SKM-1 treated with dmso at 0.1 percent for 144 hours (cell line): Measurements from ENCODE around the gene ZNF423.

Experiments
- DNase-seq: peaks from one replicate; lab custom pipeline; 2025; ENCODE audit not compliant: unreplicated experiment; lab: John Stamatoyannopoulos, UW

Gene ZNF423

DNA sequence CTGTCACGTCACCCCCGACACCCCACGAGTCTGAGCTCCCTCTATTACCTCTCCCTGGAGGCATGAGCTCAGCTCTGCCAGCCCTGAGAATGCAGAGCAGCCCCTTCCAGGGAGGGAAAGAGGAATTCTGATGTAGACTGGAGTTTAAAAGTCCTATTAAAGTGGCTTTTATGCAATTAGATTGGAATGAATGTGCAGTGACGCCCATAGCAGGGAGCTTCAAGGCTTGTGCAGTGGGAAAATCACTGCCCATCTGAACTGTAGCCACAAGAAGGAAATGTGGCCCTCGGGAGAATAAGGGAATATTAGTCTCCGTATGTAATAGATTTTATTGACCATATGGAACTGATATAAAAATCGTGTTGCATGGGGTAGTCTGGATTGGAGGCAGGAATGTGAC is 66.9 kb downstream of the ZNF423 start:
- no peak for DNase-seq

DNA sequence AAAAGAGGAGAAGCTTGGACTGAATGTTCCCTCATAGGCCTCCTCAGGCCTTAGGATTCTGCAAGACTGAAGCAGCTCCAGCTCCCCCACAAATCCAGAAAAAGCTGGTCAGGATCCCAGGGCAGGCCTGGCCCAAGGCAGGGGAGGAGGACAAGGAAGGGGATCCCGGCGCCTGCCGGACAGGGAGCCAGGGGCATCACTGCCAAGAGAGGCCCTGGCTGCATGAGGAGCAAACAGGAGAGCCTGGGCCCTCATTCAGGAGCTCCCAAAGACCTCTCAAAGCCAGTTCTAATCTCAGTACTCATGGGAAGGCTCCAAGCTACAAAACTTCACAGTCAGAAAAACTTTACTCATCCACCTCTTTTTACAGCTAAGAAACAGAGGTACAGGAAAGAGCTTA is 67.3 kb downstream of the ZNF423 start:
- no peak for DNase-seq

GRCh38 chr16:49786926-49787557 is 68.9 kb downstream of the ZNF423 start:
- DNase-seq: no peak

GRCh38 chr16:49785970-49786369 is 69.9 kb downstream of the ZNF423 start:
- DNase-seq: no peak

- no peak for DNase-seq
Observed at GRCh38 chr16:49782405-49782804, 73.5 kb downstream of the ZNF423 start.

- DNase-seq: no peak
Observed at GRCh38 chr16:49781401-49781800, 74.5 kb downstream of the ZNF423 start.

DNA sequence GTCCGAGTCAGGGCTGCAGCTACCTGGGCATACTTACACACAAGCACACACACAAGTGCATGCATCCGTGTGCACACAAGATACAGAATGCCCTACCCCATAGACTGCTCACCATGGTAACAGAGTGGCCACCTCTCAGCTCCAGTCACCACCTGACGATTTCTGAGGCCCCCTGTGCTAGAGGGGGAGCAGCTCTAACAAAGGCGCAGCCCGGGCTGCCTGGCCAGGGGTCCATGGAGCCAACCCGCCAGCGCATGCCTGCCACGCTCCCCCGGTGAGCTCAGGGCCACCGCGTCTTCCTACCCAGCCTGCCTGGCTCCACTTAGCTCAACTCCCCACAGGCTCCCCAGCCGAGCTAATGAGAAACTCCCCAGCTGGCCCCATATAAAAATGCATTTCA is 75.5 kb downstream of the ZNF423 start:
- no peak for DNase-seq

DNA sequence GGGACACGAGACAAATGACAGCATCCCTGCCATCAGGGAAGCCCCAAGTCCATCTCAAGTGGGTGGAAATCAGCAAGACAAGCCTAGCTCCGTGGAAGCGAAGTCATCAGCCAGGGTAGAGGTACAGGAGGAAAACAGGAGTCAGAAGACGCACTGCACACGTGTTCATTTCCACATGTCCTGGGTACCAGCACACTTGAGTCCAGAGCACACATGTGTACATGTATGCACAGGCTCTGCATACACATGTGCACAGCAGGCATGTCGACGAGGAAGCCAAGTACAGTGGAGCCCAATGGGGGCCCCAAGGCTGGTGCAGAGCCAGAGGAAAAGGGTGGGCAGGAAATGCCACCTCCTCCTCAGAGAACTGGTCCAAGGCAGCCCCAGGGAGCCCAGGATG is 75.9 kb downstream of the ZNF423 start:
- DNase-seq: no peak

DNA sequence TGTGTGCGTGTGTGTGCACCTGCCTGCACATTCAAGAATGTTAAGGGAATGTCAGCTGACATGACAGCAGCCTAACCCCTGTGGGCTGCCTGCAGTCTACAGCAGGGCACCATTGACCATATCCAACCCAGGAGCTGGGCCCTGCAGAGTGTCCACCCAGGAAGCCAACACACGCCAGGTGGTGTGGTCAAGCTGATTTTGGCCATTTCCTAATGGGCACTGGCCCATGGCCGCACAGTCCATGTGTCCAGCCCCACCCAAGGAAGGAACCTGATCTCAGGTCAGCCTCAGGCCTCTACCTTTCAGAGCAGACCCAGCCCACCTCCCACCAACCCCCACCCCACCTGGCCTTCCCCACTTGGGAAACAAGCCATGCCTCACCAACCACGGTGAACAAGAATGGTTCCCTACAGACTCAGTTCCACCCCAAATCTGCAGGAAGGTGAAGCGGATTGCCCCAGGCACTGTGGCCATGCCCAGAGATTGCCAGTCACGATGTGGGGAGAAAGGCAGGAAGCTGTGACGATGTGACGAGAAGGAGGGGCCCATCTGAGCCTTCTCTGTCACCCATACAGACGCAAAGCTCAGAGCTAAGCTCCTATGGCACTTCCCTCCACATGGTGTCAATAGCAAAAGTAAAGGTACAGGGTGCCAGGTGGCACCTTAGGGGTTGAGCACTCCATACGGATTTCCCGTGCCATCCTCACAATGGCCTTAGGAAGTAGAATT is 77.5 kb downstream of the ZNF423 start:
- DNase-seq: no peak

- DNase-seq: no peak
Observed at GRCh38 chr16:49776734-49777133, 79.2 kb downstream of the ZNF423 start.

DNA sequence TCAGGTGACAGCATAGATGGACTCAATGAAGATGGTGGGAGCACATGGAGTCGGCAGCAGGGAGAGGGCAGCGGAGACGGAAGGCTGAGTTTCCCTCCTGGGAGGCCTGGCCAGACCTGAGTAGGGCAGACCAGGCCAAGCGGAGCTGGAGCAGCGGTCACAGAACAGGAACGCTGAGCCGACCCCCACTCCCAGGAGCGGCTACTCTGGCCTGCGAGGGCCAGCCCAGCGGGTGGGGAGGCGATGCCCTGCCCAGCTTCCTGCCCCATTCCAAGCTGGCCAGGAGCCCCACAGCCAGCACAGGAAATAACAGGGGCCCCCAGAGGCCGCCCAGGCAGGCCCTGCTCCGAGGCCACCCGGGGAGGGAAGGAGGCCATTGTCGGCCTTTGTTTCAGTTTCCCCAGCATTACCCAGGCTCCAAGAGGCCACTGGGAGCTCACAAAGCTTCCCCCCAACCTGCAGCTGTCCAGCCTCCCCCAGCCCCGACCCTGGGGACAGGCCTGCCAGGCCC is 79.8 kb downstream of the ZNF423 start:
- no peak for DNase-seq

DNA sequence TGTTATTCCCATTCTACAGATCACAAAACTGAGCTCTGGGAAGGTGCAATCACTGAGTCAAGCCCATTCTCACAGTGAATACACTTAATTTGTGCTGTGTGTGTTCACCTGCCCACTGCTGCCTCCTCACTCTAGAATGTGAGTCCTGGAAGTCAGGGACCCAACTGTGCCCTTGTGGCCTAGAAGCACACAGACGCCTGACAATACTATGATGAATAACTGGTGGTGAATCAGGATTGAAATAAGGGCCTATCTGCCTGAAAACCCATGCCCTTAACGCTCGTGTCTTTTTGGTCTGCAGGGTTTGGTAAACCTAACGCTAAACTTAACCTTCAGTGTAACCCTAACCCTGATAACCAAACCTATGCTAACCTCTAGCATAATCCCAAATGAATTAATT is 80.3 kb downstream of the ZNF423 start:
- no peak for DNase-seq

- no peak for DNase-seq
Observed at GRCh38 chr16:49775018-49775417, 80.9 kb downstream of the ZNF423 start.

- DNase-seq: no peak
Observed at GRCh38 chr16:49773534-49774475, 82.1 kb downstream of the ZNF423 start.

DNA sequence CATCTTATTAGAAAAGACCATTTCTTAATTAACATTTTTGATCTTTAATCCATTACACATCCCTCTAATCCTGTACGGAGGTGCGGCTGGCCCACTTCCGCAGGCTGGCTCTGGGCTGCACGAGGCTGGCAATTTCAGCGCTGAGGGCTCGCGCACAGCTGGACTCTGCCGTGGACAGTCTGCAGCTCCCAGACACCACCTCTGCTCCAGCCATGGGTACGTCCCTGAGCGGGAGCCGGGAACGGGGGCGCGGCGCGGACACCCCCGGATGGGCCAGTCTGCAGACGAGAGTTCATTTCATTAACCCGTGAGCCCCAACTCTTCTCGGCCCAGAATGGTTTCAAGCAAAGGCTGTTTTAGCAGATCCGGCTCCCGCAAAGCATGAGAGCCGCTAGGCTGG is 87.9 kb downstream of the ZNF423 start:
- DNase-seq: no peak

DNA sequence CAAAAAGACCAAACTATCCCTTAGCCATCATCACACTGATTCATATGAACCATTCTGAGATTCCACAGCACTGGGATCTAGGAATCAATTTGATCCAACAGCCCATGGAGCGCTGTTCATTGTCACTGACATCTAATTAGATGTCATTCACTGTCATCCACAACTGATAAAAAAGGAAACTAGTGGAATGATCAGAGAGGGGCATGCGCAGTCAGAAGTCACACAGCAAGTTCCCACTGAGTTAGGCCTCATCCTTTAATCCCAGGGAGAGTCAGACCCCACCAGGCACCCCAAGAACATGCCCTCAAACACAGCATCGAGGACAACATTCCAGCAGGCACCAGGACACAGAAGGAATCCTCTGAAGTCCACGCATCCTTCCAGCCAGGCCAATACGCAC is 88.5 kb downstream of the ZNF423 start:
- no peak for DNase-seq

DNA sequence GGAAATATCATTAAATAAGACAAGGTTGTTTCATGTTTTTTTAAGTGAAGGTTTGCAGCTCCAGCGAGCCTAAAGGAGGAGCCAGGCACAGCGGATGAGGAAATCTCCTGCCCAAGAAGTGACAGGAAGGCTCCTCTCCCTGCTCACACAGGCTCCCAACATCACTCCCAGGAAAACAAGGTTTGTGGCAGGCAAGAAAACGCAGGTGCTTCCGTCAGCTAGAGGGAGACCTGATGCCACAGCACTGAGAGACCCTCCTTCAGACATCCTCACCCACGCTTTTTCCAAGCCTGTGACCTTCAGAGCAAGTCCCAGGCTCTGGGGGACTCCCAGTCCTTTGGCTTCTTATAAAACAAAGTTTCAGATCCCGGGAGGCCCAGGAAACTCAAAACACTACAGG is 89.7 kb downstream of the ZNF423 start:
- DNase-seq: no peak

DNA sequence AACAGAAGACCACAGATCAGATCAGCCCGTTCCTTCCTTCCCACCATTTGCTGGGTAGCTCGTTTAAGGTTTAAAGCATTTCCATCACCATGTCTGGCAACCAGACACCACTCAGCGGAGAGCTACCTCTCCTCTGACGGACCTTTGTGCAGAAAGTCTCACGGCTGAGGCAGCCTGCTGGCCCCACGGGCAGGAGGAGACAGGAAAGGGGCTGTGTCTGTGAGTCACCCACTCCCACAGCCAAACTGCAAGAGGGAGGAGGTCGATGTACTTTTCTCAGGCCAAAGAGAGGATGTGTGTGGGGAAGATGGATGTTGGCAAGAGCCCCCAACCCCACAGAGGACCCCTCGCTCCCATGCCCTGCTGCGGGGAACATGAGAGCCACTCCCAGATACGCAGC is 92.1 kb downstream of the ZNF423 start:
- DNase-seq: no peak

GRCh38 chr16:49760815-49761214 is 95.1 kb downstream of the ZNF423 start:
- DNase-seq: no peak

DNA sequence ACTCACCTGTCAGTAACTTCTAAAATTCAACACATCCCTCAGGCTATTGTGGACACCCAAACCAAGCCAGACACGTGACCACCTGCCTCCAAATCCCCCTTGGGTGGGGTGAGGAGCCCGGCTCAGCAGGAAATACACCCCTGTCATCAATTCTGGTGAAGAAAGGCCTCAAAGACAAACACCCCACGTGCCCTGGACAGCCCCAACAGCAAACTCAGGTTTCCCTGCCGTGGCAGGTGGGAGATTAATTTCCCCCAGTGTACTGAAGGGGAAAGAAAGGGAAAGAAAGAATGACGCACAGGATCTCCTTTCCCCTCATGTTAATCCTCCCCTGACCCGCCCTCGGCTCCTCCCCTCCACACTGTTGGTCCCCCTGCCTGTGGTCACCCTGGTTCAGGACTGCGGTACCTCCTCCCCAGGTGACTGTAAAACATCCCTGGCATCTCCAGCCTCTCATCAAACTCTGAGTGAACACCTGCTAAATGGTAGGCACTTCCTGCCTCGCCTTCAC is 98.3 kb downstream of the ZNF423 start:
- no peak for DNase-seq

- DNase-seq: no peak
Observed at GRCh38 chr16:49756775-49757558, 98.9 kb downstream of the ZNF423 start.
